Nucleus accumbens (tissue), 56 donors: Measurements from ENCODE around the gene SLF1.

Experiments used
- DNase-seq, 56 donors: peaks; one replicate each; lab custom pipeline; 2025; lab: John Stamatoyannopoulos, UW

The SLF1 gene

GRCh38 chr5:94660506-94660905, 42.0 kb downstream of the SLF1 start:
- DNase-seq, result no peak

GRCh38 chr5:94661086-94661485, 42.6 kb downstream of the SLF1 start:
- DNase-seq, result peak in 2 of 56 donors; percentile 7 to 8

- no peak for DNase-seq
Measured at GRCh38 chr5:94667937-94668336, 49.5 kb downstream of the SLF1 start.

- no peak for DNase-seq
Measured at GRCh38 chr5:94670726-94671125, 52.3 kb downstream of the SLF1 start.

- DNase-seq, result no peak
Measured at GRCh38 chr5:94672746-94673145, 54.3 kb downstream of the SLF1 start.

- no peak for DNase-seq
Measured at GRCh38 chr5:94674490-94675382, 56.3 kb downstream of the SLF1 start.

GRCh38 chr5:94675965-94676618, 57.6 kb downstream of the SLF1 start:
- DNase-seq, result no peak

- no peak for DNase-seq
Measured at GRCh38 chr5:94682814-94683520, 64.5 kb downstream of the SLF1 start.

GRCh38 chr5:94689908-94690307, 71.4 kb downstream of the SLF1 start:
- no peak for DNase-seq

- DNase-seq, result no peak
Measured at GRCh38 chr5:94690778-94691177, 72.3 kb downstream of the SLF1 start.

GRCh38 chr5:94691291-94691690, 72.8 kb downstream of the SLF1 start:
- DNase-seq, result no peak

GRCh38 chr5:94691949-94692348, 73.5 kb downstream of the SLF1 start:
- peak in 4 of 56 donors; percentile 2 to 14 (median 4) for DNase-seq

- DNase-seq, result no peak
Measured at GRCh38 chr5:94692581-94692980, 74.1 kb downstream of the SLF1 start.

GRCh38 chr5:94693043-94693822, 74.8 kb downstream of the SLF1 start:
- no peak for DNase-seq

- DNase-seq, result no peak
Measured at GRCh38 chr5:94693845-94694370, 75.4 kb downstream of the SLF1 start.

- no peak for DNase-seq
Measured at GRCh38 chr5:94694671-94695070, 76.2 kb downstream of the SLF1 start.

GRCh38 chr5:94698197-94698596, 79.7 kb downstream of the SLF1 start:
- no peak for DNase-seq

- DNase-seq, result no peak
Measured at GRCh38 chr5:94699562-94699961, 81.1 kb downstream of the SLF1 start.

GRCh38 chr5:94700592-94700991, 82.1 kb downstream of the SLF1 start:
- DNase-seq, result no peak

GRCh38 chr5:94702729-94703128, 84.3 kb downstream of the SLF1 start:
- DNase-seq, result no peak
